ENCODE results near the gene GGCX.
"Not testable (repeated sequence)": the region's sequence is repeated elsewhere in the genome, so short reads cannot be mapped to it uniquely, and the experiment has no call there.

GGCX gene

DNA sequence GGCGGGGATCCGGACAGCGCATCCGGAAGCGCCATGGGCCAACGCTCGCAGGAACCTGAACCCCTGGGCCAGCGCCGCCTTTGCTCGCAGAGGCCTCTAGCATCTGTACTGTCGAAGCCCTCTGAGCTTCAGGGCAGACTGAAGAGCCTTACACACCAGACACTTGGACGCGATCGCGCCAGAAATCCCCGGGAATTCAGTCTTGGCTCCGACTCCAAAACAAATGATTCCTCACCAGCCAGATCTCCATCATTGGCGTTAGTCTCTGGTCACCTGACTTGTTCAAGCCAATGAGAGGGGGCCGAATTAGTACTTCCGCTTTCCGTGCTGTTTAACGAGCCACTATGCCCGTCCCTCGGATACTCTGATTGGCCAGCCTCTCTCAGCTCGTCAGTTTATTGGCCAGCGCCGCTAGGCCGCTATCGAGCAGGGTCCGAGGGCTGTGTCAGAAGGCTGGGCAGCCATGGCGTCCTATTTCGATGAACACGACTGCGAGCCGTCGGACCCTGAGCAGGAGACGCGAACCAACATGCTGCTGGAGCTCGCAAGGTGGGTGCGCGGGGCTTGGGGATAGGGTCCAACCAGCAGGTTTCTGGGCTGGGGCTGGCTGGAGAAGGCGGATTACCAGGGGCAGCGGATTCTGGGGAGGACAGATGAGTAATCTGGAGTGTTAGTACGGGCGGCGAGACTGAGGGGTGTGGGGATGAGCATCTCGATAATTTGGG is 34.2 kb upstream of the GGCX start, which contains the start of gene RNF181:
Gene RNF181, plus strand, starts transcription at position 445 of the 725 bp plus-strand sequence. Its CDS starts 19 bp downstream, at position 464.
- Histone ChIP-seq H3K9me2 (replicated peaks; ENCODE audit: control insufficient read depth, low read length) (no peaks in the 10 kb centered on the region), H4K20me1 (ENCODE audit: control insufficient read depth, insufficient read depth, low read depth, low read length) (no peaks in the 10 kb centered on the region), H3K4me2 (ENCODE audit: low read length) (peak within 1 kb of the TSS; percentile 85), H3K79me2 (ENCODE audit: control insufficient read depth, low read length) (peaks cover 34% of the 10 kb centered on the region), H3K27me3 (ENCODE audit: control insufficient read depth, low read length) (no peaks in the 10 kb centered on the region), H3F3A (ENCODE audit: control insufficient read depth, insufficient read depth) (no peaks in the 10 kb centered on the region), H3K36me3 (ENCODE audit: control insufficient read depth, low read length) (peaks cover 22% of the 10 kb centered on the region), H3K4me3 (ENCODE audit: low read length) (peak within 1 kb of the TSS; percentile 96), H3K27ac (ENCODE audit: low read depth, low read length) (peak within 1 kb of the TSS; percentile 25), H3K4me1 (ENCODE audit: control insufficient read depth, low read length) (peaks cover 36% of the 10 kb centered on the region), H3K9me3 (ENCODE audit: control insufficient read depth, insufficient read depth, low read length) (no peaks in the 10 kb centered on the region)
- TF ChIP-seq, protein P1, sequence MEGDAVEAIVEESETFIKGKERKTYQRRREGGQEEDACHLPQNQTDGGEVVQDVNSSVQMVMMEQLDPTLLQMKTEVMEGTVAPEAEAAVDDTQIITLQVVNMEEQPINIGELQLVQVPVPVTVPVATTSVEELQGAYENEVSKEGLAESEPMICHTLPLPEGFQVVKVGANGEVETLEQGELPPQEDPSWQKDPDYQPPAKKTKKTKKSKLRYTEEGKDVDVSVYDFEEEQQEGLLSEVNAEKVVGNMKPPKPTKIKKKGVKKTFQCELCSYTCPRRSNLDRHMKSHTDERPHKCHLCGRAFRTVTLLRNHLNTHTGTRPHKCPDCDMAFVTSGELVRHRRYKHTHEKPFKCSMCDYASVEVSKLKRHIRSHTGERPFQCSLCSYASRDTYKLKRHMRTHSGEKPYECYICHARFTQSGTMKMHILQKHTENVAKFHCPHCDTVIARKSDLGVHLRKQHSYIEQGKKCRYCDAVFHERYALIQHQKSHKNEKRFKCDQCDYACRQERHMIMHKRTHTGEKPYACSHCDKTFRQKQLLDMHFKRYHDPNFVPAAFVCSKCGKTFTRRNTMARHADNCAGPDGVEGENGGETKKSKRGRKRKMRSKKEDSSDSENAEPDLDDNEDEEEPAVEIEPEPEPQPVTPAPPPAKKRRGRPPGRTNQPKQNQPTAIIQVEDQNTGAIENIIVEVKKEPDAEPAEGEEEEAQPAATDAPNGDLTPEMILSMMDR (IDR thresholded peaks at IDR 0.05; ENCODE audit: low read depth, low read length, poor library complexity, severe bottlenecking): no peak
- TF ChIP-seq EZH2phosphoT487 (IDR thresholded peaks at IDR 0.05; ENCODE audit: borderline replicate concordance, low read length): no peak

DNA sequence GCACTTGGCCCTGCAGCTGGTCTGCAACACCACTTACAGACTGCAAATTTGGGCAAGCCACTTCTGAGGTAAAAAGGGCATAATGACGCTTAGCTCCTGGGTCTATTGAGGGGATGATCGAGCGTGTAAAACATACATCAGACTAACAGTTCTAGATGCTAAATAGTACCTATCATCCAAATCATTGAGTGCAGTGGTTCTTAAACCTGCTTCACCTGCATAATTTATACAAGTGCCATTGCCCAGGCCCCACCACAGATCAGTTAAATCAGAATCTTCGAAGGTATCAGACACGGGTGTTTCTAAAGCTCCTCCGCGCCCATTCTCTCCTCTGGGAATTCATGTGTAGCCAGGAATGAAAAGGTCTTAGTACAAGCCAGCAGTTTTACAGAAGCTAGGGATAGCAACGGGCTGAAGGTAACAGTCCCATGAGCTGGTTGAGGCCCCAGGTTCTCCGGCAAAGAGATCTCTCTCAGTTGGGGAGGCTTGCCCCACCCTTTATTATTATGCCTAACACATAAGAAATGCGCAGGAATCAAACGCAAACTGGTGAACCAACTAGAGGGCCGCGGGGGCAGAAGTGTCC is 33.5 kb upstream of the GGCX start:
- Histone ChIP-seq H3K4me1 (ENCODE audit: control insufficient read depth, low read length) (peaks cover 36% of the 10 kb centered on the region), H3F3A (ENCODE audit: control insufficient read depth, insufficient read depth) (no peaks in the 10 kb centered on the region), H3K27me3 (ENCODE audit: control insufficient read depth, low read length) (no peaks in the 10 kb centered on the region), H3K79me2 (ENCODE audit: control insufficient read depth, low read length) (peaks cover 34% of the 10 kb centered on the region), H3K4me2 (ENCODE audit: low read length) (peak overlapping the region; percentile 85), H3K36me3 (ENCODE audit: control insufficient read depth, low read length) (peaks cover 22% of the 10 kb centered on the region), H3K27ac (ENCODE audit: low read depth, low read length) (peak overlapping the region; percentile 25), H3K4me3 (ENCODE audit: low read length) (peak overlapping the region; percentile 96), H4K20me1 (ENCODE audit: control insufficient read depth, insufficient read depth, low read depth, low read length) (no peaks in the 10 kb centered on the region), H3K9me3 (ENCODE audit: control insufficient read depth, insufficient read depth, low read length) (no peaks in the 10 kb centered on the region), H3K9me2 (replicated peaks; ENCODE audit: control insufficient read depth, low read length) (no peaks in the 10 kb centered on the region)
- TF ChIP-seq, protein P1 (IDR thresholded peaks at IDR 0.05; ENCODE audit: low read depth, low read length, poor library complexity, severe bottlenecking): no peak
- no peak for TF ChIP-seq EZH2phosphoT487 (IDR thresholded peaks at IDR 0.05; ENCODE audit: borderline replicate concordance, low read length)

DNA sequence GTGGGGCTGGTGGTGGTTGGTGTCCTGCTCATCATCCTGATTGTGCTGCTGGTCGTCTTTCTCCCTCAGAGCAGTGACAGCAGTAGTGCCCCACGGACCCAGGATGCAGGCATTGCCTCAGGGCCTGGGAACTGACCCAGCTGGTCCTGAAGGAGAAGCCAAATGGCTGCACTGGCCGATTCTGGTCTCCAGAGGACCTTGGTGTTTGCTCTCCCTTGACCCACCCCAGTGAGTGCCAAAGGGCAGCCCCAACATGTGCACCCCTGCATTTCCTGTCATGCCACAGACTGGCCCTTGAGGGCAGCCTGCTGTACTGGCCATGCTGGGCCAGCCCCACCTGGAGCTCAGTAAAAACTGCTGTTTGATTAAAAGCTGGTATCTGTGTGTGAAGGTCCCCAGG is 31.7 kb upstream of the GGCX start:
- H3K27ac ChIP-seq (ENCODE audit: low read depth, low read length): no peak overlapping the region
- H3K79me2 ChIP-seq (ENCODE audit: control insufficient read depth, low read length): peaks cover 34% of the 10 kb centered on the region
- H3K4me1 ChIP-seq (ENCODE audit: control insufficient read depth, low read length): peaks cover 29% of the 10 kb centered on the region
- no peaks in the 10 kb centered on the region for H4K20me1 ChIP-seq (ENCODE audit: control insufficient read depth, insufficient read depth, low read depth, low read length)
- no peaks in the 10 kb centered on the region for H3K9me3 ChIP-seq (ENCODE audit: control insufficient read depth, insufficient read depth, low read length)
- peaks cover 18% of the 10 kb centered on the region for H3K36me3 ChIP-seq (ENCODE audit: control insufficient read depth, low read length)
- TF ChIP-seq, protein P1 (IDR thresholded peaks at IDR 0.05; ENCODE audit: low read depth, low read length, poor library complexity, severe bottlenecking): no peak
- TF ChIP-seq EZH2phosphoT487 (IDR thresholded peaks at IDR 0.05; ENCODE audit: borderline replicate concordance, low read length): no peak
- H3K4me2 ChIP-seq (ENCODE audit: low read length): no peak overlapping the region
- no peaks in the 10 kb centered on the region for H3K27me3 ChIP-seq (ENCODE audit: control insufficient read depth, low read length)
- H3K4me3 ChIP-seq (ENCODE audit: low read length): no peak overlapping the region
- H3F3A ChIP-seq (ENCODE audit: control insufficient read depth, insufficient read depth): no peaks in the 10 kb centered on the region
- H3K9me2 ChIP-seq (replicated peaks; ENCODE audit: control insufficient read depth, low read length): no peaks in the 10 kb centered on the region

DNA sequence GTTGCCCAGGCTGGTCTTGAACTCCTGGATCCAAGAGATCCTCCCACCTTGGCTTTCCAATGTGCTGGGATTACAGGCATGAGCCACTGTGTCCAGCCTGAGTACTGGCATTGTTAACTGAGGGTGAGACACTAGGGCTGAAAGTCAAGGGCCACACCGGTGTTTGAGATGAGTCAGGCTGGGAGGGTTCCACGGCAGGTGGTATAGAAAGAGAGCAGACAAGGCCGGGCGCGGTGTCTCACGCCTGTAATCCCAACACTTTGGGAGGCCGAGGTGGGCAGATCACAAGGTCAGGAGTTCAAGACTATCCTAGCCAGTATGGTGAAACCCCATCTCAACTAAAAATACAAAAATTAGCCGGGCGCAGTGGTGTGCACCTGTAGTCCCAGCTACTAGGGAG is 31.0 kb upstream of the GGCX start:
- H3K4me2 ChIP-seq (ENCODE audit: low read length); H3F3A ChIP-seq (ENCODE audit: control insufficient read depth, insufficient read depth); H3K4me3 ChIP-seq (ENCODE audit: low read length); H3K9me2 ChIP-seq (replicated peaks; ENCODE audit: control insufficient read depth, low read length); H3K27ac ChIP-seq (ENCODE audit: low read depth, low read length); H3K9me3 ChIP-seq (ENCODE audit: control insufficient read depth, insufficient read depth, low read length); H4K20me1 ChIP-seq (ENCODE audit: control insufficient read depth, insufficient read depth, low read depth, low read length); H3K27me3 ChIP-seq (ENCODE audit: control insufficient read depth, low read length): not testable (repeated sequence)
- Histone ChIP-seq H3K79me2 (ENCODE audit: control insufficient read depth, low read length) (peaks cover 31% of the 10 kb centered on the region), H3K36me3 (ENCODE audit: control insufficient read depth, low read length) (peaks cover 14% of the 10 kb centered on the region), H3K4me1 (ENCODE audit: control insufficient read depth, low read length) (peaks cover 29% of the 10 kb centered on the region)

Data from DOHH2 (cell line).